ENCODE results near the gene LMO1.

Gene LMO1

DNA sequence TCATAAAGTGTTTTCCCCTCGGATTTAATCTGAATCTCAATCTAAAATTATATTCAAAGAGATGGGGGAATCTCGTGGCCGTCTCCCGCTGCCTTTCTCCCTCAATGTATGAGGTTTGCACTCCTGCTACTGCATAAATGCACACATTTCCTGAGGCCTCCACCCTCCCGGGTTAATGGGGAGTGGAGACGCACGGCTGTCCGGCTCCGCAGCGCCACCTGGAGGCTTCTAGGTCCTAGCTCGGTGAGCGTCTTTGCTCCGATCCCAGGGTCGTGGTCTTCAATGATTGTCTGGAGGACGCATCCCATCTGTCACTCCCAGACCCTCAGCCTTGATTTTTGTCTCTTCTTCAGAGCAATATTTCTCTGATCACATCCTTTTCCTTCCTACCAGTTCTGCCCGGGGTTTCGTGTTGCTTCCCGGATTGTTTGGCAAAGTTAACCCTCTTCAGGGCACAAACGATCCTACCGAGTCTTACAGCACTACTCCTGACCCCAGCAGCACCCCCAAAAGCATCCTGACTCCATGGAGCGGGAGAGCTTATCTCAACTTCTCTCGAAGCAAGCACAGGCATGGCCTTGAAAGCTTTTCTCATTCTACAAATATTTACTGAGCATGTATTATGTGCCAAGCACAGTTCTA is at the start of gene LMO1:
Gene LMO1, minus strand, starts transcription at position 110 of the 642 bp plus-strand sequence. CDS start 516 bp downstream, outside the sequence.
- peak; percentile 60 for DNase-seq (ENCODE audit: low spot score)

DNA sequence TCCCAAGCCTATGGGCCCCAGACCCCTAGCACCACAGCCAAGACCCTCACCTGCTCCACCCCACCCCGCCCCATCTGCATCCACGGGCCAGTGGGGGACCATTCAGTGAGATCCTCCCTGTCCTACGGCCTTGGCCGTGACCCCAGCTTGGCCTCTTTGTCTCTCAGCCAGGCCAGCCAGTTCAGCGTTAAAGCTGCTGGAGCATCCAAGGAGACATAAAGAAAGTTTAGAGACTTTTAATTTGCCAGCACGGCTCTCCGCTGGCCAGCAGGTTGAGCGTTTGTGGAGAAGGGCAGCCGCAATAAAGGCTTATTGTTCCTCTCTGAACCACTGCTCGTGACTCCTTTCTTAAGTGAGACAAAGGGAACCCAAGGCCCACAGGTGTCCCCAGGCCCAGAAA is 49.3 kb upstream of the LMO1 start:
- DNase-seq (ENCODE audit: low spot score) = no peak

- no peak for DNase-seq (ENCODE audit: low spot score)
Measured at GRCh38 chr11:8311366-8311765, 47.7 kb upstream of the LMO1 start.

- DNase-seq (ENCODE audit: low spot score) = no peak
Measured at GRCh38 chr11:8310743-8311298, 47.1 kb upstream of the LMO1 start.

GRCh38 chr11:8309862-8310261 is 46.2 kb upstream of the LMO1 start:
- no peak for DNase-seq (ENCODE audit: low spot score)

- DNase-seq (ENCODE audit: low spot score) = no peak
Measured at GRCh38 chr11:8309311-8309710, 45.6 kb upstream of the LMO1 start.

- DNase-seq (ENCODE audit: low spot score) = no peak
Measured at GRCh38 chr11:8307601-8308000, 43.9 kb upstream of the LMO1 start.

DNA sequence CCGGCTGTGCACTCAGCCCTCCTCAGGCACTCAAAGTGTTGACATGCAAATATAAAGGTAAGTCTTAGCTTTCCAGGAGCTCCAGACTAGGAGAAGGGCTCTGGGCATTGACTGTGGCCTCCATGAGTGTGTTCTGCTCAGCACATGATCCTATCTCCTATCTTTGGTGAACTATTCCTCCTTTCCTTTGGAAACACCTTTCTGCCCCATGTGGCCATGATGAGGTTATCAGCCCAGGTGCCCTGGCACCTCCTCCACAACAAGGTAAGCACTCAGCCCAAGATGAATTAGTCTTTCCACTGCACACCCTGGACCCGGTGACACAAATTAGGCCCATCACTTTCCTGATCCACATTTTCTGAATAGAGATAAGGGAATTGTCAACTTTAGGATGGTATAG is 37.9 kb upstream of the LMO1 start:
- no peak for DNase-seq (ENCODE audit: low spot score)

DNA sequence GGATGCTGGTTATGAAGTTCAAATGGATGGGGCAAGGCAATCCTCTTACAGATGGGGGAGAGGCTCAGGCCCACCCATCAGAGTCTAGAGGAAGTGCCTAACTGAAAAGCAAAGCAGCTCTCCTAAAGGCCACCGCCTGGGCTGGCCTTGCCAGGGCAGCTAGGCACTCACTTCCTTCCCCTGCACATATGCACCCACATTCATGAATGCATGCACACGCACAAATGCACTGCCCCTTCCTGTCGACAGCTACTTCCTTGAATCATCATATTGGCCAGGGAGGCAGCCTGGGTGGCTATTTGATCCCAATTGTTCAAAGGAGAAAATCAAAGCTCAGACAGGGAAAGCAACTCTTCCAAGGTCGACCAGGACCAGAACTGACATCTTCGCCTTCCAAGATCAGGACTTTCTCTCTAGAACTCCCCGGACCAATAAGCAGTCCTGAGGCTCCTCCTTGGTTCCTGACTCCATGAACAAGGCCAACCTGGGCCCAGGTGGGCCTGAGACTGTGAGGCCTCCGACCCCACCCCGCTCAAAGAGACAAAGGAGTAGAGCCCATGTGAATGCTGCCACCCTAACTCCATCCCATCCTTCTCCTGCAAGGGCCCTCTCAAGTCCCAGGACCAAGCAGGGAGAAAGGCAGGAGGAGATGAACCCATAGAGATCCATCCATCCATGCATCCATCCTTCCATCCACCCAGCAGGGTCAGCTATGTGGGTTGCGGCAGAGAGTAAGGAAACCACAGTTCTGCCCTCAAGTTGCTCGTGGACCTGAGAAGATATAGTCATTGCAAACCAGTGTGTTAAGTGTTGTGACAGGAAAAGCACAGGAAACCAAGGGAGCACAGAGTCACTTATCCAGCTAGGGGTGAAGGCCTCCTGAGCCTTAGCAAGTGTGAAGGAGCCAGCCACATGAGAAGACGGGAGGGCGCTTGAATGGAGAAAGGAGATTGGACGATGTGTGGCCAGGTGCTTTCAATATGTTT is 35.4 kb upstream of the LMO1 start:
- DNase-seq (ENCODE audit: low spot score) = no peak

DNA sequence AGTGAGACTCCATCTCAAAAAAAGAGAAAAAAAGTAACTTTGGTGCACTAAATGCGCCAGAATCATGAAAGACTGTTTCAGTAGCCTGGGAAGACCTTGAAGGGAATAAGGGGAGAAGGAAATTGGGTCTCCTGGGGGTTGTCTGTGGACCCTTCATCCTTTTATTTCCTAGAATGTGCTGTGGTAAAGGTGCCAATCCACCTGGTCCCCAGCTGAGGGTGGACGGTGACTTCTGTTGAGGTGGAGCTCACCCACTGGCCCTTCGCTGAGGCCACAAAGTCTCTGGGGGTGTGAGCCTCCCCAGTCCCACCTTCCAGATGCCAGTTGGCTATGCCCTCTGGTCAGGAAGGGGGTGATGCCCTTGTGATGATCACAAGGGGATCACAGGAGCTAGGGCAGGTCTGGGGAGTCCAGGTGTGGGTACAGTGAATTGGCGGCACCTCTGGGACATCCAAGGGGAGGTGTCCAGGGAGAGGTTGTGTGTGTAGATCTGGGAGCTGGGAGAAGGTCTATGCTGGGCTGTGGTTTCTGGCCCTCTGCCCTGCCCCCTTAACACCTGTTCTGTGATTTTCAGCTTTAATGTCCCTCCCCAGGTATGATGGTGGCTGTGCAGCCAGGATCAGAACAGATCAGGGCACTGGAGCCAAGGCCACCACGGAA is 34.2 kb upstream of the LMO1 start:
- no peak for DNase-seq (ENCODE audit: low spot score)

DNA sequence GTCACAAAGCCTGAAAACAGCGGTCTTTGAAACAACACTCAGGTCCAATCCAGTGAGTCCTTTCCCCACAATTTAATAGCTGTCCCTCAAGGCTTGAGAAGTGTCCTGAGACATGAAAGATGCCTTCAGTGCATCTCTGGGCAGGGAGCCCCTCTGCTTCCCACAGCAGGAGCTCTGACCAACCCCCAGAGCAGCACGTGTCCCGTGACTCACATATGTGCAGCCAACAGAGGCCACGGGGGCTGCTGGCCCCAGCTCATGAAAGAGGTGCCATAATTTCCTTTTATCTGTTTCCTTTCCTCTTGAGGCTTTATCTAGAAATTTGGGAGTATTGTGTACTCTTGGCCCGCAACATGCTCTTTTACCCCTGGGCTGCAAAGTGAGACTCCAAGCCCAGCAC is 33.2 kb upstream of the LMO1 start:
- no peak for DNase-seq (ENCODE audit: low spot score)

GRCh38 chr11:8296038-8296649 is 32.5 kb upstream of the LMO1 start:
- no peak for DNase-seq (ENCODE audit: low spot score)

DNA sequence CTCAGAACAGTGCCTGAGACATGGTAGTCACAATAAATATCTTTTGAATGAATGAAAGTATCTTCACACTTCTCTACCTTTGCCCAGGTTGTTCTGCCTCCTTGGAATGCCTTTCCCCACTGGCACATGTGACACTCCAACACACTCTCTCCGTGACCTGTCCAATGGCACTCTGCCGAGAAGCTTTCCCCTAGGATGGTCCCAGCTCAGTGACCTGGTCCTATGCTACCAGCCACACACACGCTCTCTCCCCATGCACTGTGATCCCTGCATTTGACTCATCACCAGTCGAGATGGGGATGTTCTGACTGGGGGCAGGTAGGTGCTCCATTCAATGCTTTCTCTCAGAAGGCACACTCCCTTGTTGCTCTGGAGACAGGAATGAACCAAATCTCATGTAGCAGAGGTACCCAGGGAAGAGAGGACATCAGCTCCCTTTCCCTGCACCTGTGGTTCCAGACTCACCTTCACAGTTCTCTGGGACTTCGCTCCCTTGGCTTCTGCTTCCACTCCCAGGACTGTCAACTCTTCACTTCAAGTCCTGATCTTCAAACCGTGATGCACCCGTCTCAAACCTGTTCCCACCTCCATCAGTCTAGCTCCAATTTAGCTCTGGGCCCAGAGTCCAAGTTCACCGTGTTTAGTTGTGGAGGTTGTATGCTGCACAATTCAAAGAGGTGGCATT is 30.7 kb upstream of the LMO1 start:
- no peak for DNase-seq (ENCODE audit: low spot score)

- no peak for DNase-seq (ENCODE audit: low spot score)
Measured at GRCh38 chr11:8293171-8293570, 29.5 kb upstream of the LMO1 start.

DNA sequence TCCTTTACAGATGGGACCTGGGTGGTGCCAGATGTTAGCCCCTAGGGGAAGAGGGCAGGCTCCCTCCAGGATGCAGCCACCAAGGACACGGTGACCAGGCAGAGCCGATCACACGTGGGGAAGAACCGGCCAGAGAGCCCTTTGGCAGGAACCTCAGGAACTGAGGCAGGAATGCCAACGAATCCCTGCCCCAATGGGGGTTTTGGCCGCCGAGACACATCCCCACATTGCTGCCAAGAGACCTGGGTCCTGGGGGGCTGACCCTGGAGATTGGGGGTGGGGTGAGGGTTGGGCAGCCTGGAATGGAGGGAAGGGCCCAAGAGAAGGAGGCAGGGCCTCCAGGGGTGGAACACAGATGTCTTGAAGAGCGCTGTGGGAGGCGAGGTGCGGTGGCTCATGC is 28.7 kb upstream of the LMO1 start:
- no peak for DNase-seq (ENCODE audit: low spot score)

- DNase-seq (ENCODE audit: low spot score) = no peak
Measured at GRCh38 chr11:8291421-8292350, 28.0 kb upstream of the LMO1 start.

GRCh38 chr11:8290081-8290810 is 26.6 kb upstream of the LMO1 start:
- no peak for DNase-seq (ENCODE audit: low spot score)

GRCh38 chr11:8289492-8289918 is 25.8 kb upstream of the LMO1 start:
- DNase-seq (ENCODE audit: low spot score) = no peak

DNA sequence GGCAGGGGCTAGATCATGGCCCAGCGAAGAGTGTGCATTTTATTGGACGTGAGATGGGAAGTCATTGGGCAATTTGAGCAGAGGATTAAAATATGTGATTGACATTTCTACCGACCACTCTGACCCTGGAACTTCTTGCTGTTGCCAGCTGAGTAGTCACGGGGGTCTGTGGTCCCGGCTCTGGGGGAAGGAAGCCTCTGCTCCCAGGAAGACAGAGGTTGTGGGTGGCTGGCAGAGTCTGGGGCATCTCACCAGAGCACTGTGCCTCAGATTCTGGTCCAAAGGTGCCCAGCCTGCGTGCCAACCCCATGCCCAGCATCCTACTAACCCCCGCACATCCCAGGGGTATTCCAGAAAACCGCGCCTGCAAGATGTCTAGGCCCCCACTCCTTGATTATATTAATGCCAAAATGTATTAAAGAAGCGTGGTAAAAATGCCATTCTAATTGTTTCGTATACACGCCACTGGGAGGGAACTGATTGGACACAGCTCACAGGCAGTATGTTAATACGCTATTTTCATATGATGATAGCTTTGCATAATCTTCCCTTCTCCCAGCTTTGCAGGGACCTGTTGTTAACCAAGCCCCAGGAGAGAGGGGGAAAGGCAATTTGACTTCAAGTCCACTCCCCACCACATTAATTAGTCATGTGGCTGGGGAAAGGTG is 25.3 kb upstream of the LMO1 start:
- DNase-seq (ENCODE audit: low spot score) = no peak

Measured in hematopoietic multipotent progenitor cell treated with erythropoietin and hydrocortisone succinate and interleukin-3 and kit ligand, for 15 days (in vitro differentiated cells).